HG02588 (cell line): Measurements from ENCODE around the gene LCN6.

Experiments used
- ATAC-seq: cut with Tn5 transposase; IDR thresholded peaks from one replicate; pipeline ENCODE4 v1.9.1; 2021; ENCODE audit warnings: mild to moderate bottlenecking, moderate library complexity; ENCODE audit not compliant: unreplicated experiment

Gene LCN6

GRCh38 chr9:136746155-136746490, 2.2 kb downstream of the LCN6 start:
- ATAC-seq: no peak

GRCh38 chr9:136745389-136746154, 2.8 kb downstream of the LCN6 start:
- no peak for ATAC-seq

- ATAC-seq: no peak
Measured at GRCh38 chr9:136744773-136745172, 3.6 kb downstream of the LCN6 start.

- no peak for ATAC-seq
Measured at GRCh38 chr9:136743639-136744211, 4.6 kb downstream of the LCN6 start.

- no peak for ATAC-seq
Measured at GRCh38 chr9:136742591-136743391, 5.5 kb downstream of the LCN6 start, which contains the start of gene LCN10. LCN10 (minus strand) TSS chr9:136742940; CDS start chr9:136742903, 37 bp downstream.

- ATAC-seq: no peak
Measured at GRCh38 chr9:136741883-136742571, 6.3 kb downstream of the LCN6 start.

GRCh38 chr9:136740971-136741882, 7.1 kb downstream of the LCN6 start:
- no peak for ATAC-seq

- no peak for ATAC-seq
Measured at GRCh38 chr9:136740491-136740890, 7.8 kb downstream of the LCN6 start.

GRCh38 chr9:136740069-136740468, 8.3 kb downstream of the LCN6 start:
- no peak for ATAC-seq

- ATAC-seq: no peak
Measured at GRCh38 chr9:136739509-136739908, 8.8 kb downstream of the LCN6 start.

GRCh38 chr9:136738960-136739359, 9.4 kb downstream of the LCN6 start:
- no peak for ATAC-seq

- no peak for ATAC-seq
Measured at GRCh38 chr9:136735812-136736480, 12.4 kb downstream of the LCN6 start.

- ATAC-seq: no peak
Measured at GRCh38 chr9:136734837-136735496, 13.4 kb downstream of the LCN6 start.

GRCh38 chr9:136733611-136734010, 14.7 kb downstream of the LCN6 start:
- no peak for ATAC-seq

GRCh38 chr9:136732444-136733178, 15.7 kb downstream of the LCN6 start:
- no peak for ATAC-seq

- no peak for ATAC-seq
Measured at GRCh38 chr9:136729926-136730325, 18.4 kb downstream of the LCN6 start.

GRCh38 chr9:136729144-136729543, 19.2 kb downstream of the LCN6 start:
- no peak for ATAC-seq

- ATAC-seq: peak; percentile 20
Measured at GRCh38 chr9:136728548-136729123, 19.7 kb downstream of the LCN6 start.
